ENCODE data around the gene CAPN8.

CAPN8 gene

GRCh38 chr1:223558512-223558911 is 107.0 kb downstream of the CAPN8 start:
- DNase-seq (ENCODE audit: low read depth), result no peak
- TF ChIP-seq, protein P1, sequence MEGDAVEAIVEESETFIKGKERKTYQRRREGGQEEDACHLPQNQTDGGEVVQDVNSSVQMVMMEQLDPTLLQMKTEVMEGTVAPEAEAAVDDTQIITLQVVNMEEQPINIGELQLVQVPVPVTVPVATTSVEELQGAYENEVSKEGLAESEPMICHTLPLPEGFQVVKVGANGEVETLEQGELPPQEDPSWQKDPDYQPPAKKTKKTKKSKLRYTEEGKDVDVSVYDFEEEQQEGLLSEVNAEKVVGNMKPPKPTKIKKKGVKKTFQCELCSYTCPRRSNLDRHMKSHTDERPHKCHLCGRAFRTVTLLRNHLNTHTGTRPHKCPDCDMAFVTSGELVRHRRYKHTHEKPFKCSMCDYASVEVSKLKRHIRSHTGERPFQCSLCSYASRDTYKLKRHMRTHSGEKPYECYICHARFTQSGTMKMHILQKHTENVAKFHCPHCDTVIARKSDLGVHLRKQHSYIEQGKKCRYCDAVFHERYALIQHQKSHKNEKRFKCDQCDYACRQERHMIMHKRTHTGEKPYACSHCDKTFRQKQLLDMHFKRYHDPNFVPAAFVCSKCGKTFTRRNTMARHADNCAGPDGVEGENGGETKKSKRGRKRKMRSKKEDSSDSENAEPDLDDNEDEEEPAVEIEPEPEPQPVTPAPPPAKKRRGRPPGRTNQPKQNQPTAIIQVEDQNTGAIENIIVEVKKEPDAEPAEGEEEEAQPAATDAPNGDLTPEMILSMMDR (IDR thresholded peaks at IDR 0.05; ENCODE audit: low read length, missing control alignments), result no peak
- no peak overlapping the region for H3K4me3 ChIP-seq (replicated peaks; ENCODE audit: low read depth, low read length)

DNA sequence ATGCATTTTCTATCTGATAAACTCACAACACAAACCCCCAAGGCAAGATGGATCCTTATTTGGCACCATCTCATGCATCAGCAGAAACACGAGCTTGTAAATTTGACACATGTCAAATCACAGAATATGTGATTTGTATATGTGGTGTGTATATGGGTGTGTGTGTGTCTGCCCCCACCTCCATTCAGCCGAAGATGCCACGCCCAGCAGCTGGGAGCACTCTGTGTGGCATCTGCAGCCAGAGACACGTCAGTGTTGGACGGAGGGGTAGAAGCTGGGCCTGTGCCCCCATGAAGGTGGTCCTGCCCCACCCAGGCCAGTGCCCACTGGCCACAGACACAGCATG is 108.4 kb downstream of the CAPN8 start:
- TF ChIP-seq, protein P1 (IDR thresholded peaks at IDR 0.05; ENCODE audit: low read length, missing control alignments), result no peak
- H3K4me3 ChIP-seq (replicated peaks; ENCODE audit: low read depth, low read length), result no peak overlapping the region
- DNase-seq (ENCODE audit: low read depth), result no peak

GRCh38 chr1:223556414-223557129 is 108.9 kb downstream of the CAPN8 start:
- H3K4me3 ChIP-seq (replicated peaks; ENCODE audit: low read depth, low read length), result no peak overlapping the region
- DNase-seq (ENCODE audit: low read depth), result peak; percentile 21
- TF ChIP-seq, protein P1 (IDR thresholded peaks at IDR 0.05; ENCODE audit: low read length, missing control alignments), result peak; percentile 52

GRCh38 chr1:223553957-223554356 is 111.5 kb downstream of the CAPN8 start:
- H3K4me3 ChIP-seq (replicated peaks; ENCODE audit: low read depth, low read length), result no peak overlapping the region
- no peak for DNase-seq (ENCODE audit: low read depth)
- TF ChIP-seq, protein P1 (IDR thresholded peaks at IDR 0.05; ENCODE audit: low read length, missing control alignments), result no peak

- H3K4me3 ChIP-seq (replicated peaks; ENCODE audit: low read depth, low read length), result no peak overlapping the region
- DNase-seq (ENCODE audit: low read depth), result no peak
- TF ChIP-seq, protein P1 (IDR thresholded peaks at IDR 0.05; ENCODE audit: low read length, missing control alignments), result no peak
Measured at GRCh38 chr1:223551610-223552009, 113.9 kb downstream of the CAPN8 start.

- DNase-seq (ENCODE audit: low read depth), result no peak
- no peak overlapping the region for H3K4me3 ChIP-seq (replicated peaks; ENCODE audit: low read depth, low read length)
- TF ChIP-seq, protein P1 (IDR thresholded peaks at IDR 0.05; ENCODE audit: low read length, missing control alignments), result no peak
Measured at GRCh38 chr1:223549740-223550139, 115.8 kb downstream of the CAPN8 start.
